PFSK-1 (cell line): ENCODE results near the gene TNFAIP1.

ENCODE experiments used
- POLR2AphosphoS5 ChIP-seq: IDR thresholded peaks from 2 replicates; pipeline ENCODE4 v1.6.1; 2012; ENCODE audit warnings: low read depth, mild to moderate bottlenecking, control low read depth, low read length, moderate library complexity
- REST ChIP-seq, 2 experiments: IDR thresholded peaks; 2 replicates each; pipeline versions ENCODE4 v1.6.1 to v1.8.0; 2011 to 2012; ENCODE audit warnings: low read depth in 2 of 2, low read length in 2 of 2, control low read depth in 1 of 2, inconsistent platforms in 1 of 2, mild to moderate bottlenecking in 1 of 2, moderate library complexity in 1 of 2; ENCODE audit not compliant: insufficient read depth in 1 of 2

GRCh38 chr17:28324267-28324745, 11.3 kb upstream of the TNFAIP1 start:
- TF ChIP-seq POLR2AphosphoS5 (no peak), REST (IDR thresholded peaks at IDR 0.05; ENCODE audit: insufficient read depth in 1 of 2, low read depth in 2 of 2, low read length in 2 of 2) (no peak)
